Measurements from ENCODE around the gene SHFL. TPM values are rescaled to one million over a fixed set of nuclear protein-coding genes. Genes with fewer than 3 reads are reported as not detected.

The SHFL gene
- total RNA-seq, 1 donor from 2014 or later: 5.0 TPM

GRCh38 chr19:10111405-10111811, 25.3 kb downstream of the SHFL start, which contains the start of gene P2RY11:
Gene P2RY11, plus strand, starts transcription at chr19:10111693. Its CDS starts 29 bp downstream, at chr19:10111722.
- TF ChIP-seq, protein P1, sequence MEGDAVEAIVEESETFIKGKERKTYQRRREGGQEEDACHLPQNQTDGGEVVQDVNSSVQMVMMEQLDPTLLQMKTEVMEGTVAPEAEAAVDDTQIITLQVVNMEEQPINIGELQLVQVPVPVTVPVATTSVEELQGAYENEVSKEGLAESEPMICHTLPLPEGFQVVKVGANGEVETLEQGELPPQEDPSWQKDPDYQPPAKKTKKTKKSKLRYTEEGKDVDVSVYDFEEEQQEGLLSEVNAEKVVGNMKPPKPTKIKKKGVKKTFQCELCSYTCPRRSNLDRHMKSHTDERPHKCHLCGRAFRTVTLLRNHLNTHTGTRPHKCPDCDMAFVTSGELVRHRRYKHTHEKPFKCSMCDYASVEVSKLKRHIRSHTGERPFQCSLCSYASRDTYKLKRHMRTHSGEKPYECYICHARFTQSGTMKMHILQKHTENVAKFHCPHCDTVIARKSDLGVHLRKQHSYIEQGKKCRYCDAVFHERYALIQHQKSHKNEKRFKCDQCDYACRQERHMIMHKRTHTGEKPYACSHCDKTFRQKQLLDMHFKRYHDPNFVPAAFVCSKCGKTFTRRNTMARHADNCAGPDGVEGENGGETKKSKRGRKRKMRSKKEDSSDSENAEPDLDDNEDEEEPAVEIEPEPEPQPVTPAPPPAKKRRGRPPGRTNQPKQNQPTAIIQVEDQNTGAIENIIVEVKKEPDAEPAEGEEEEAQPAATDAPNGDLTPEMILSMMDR (IDR thresholded peaks at IDR 0.05; ENCODE audit: insufficient read depth, low read length, severe bottlenecking): no peak
- Histone ChIP-seq H3K27me3 (ENCODE audit: control insufficient read depth, insufficient read depth, low read length) (no peaks in the 10 kb centered on the region), H3K4me3 (ENCODE audit: low read depth, low read length) (no peak within 1 kb of the TSS), H3K36me3 (ENCODE audit: control insufficient read depth, insufficient read depth, low read length) (peaks cover 49% of the 10 kb centered on the region)
- no peak for FAIRE-seq
- DNase-seq (ENCODE audit: low read depth): no peak

DNA sequence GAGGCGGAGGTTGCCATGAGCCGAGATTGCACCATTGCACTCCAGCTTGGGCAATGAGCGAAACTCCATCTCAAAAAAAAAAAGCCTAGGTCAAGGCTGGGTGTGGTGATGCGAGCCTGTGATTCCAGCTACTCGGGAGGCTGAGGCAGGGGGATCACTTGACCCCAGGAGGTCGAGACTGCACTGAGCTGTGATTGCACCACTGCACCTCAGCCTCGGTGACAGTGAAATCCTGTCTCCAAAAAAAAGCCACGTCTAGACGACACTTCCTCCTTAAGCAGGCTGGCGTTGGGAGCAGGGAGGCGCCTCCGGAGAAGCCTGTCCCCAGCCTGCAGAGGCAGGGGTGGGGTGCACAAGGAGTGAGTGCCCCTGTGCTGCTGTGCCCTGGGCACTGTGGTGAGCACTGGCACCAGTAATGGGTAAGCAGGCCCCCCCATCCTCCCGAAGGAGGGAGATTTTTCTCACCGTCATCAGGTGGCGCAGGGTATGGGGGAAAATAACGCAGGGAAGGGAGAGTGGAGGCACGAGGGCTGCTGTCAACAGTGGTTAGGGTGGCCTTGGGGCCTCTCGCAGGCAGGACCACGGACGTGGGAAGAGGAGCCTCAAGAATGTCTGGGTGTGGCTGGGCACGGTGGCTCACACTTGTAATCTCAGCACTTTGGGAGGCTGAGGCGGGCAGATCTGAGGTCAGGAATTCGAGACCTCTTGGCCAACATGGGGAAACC, 26.1 kb downstream of the SHFL start:
- DNase-seq (ENCODE audit: low read depth) (no peak), FAIRE-seq (no peak)
- peaks cover 54% of the 10 kb centered on the region for H3K36me3 ChIP-seq (ENCODE audit: control insufficient read depth, insufficient read depth, low read length)
- H3K27me3 ChIP-seq (ENCODE audit: control insufficient read depth, insufficient read depth, low read length): no peaks in the 10 kb centered on the region
- H3K4me3 ChIP-seq (ENCODE audit: low read depth, low read length): no peak overlapping the region
- TF ChIP-seq, protein P1 (IDR thresholded peaks at IDR 0.05; ENCODE audit: insufficient read depth, low read length, severe bottlenecking): no peak

DNA sequence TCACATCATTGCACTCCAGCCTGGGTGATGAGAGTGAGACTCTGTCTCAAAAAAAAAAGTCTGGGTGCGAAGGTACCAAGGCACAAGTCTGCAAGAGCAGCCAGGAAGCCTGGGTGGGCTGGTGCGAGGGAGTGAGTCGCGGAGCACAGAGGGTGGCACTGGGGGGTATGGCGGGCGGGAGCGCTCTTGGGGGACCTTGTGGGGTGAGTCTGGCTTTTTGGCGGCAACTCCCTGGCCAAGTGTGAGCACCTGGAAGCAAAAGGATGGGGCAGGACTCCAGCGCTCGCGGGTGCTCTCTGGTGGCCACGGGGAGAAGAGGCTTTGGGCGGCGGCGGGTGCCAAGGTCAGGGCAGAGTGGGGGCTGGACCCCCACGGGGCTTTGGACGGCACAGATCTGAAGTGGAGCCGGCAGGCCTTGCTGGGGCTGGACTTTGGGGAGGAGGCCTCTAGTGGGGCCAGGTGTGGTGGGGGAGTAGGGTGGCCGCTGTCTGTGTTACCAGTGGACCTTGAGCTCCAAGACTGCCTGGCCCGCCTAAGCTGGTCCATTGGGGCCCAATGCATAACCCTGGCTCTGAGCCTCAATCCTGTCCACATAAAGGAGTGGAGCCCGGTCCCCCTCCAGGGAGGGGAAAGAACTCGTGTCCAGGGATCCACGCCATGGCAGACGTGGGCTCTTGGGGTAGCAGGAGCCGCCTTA, 26.9 kb downstream of the SHFL start:
- Histone ChIP-seq H3K27me3 (ENCODE audit: control insufficient read depth, insufficient read depth, low read length) (no peaks in the 10 kb centered on the region), H3K36me3 (ENCODE audit: control insufficient read depth, insufficient read depth, low read length) (peaks cover 48% of the 10 kb centered on the region), H3K4me3 (ENCODE audit: low read depth, low read length) (no peak overlapping the region)
- DNase-seq (ENCODE audit: low read depth): peak; percentile 35
- FAIRE-seq: no peak
- TF ChIP-seq, protein P1 (IDR thresholded peaks at IDR 0.05; ENCODE audit: insufficient read depth, low read length, severe bottlenecking): peak; percentile 85

- DNase-seq (ENCODE audit: low read depth): no peak
- no peak for FAIRE-seq
- no peak overlapping the region for H3K4me3 ChIP-seq (ENCODE audit: low read depth, low read length)
- H3K27me3 ChIP-seq (ENCODE audit: control insufficient read depth, insufficient read depth, low read length): no peaks in the 10 kb centered on the region
- peaks cover 48% of the 10 kb centered on the region for H3K36me3 ChIP-seq (ENCODE audit: control insufficient read depth, insufficient read depth, low read length)
- TF ChIP-seq, protein P1 (IDR thresholded peaks at IDR 0.05; ENCODE audit: insufficient read depth, low read length, severe bottlenecking): no peak
Observed at GRCh38 chr19:10113592-10113963, 27.5 kb downstream of the SHFL start.

DNA sequence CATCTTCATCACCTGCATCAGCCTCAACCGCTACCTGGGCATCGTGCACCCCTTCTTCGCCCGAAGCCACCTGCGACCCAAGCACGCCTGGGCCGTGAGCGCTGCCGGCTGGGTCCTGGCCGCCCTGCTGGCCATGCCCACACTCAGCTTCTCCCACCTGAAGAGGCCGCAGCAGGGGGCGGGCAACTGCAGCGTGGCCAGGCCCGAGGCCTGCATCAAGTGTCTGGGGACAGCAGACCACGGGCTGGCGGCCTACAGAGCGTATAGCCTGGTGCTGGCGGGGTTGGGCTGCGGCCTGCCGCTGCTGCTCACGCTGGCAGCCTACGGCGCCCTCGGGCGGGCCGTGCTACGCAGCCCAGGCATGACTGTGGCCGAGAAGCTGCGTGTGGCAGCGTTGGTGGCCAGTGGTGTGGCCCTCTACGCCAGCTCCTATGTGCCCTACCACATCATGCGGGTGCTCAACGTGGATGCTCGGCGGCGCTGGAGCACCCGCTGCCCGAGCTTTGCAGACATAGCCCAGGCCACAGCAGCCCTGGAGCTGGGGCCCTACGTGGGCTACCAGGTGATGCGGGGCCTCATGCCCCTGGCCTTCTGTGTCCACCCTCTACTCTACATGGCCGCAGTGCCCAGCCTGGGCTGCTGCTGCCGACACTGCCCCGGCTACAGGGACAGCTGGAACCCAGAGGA, 28.0 kb downstream of the SHFL start:
- Histone ChIP-seq H3K36me3 (ENCODE audit: control insufficient read depth, insufficient read depth, low read length) (peaks cover 47% of the 10 kb centered on the region), H3K4me3 (ENCODE audit: low read depth, low read length) (no peak overlapping the region), H3K27me3 (ENCODE audit: control insufficient read depth, insufficient read depth, low read length) (no peaks in the 10 kb centered on the region)
- DNase-seq (ENCODE audit: low read depth) (no peak), FAIRE-seq (no peak)
- TF ChIP-seq, protein P1 (IDR thresholded peaks at IDR 0.05; ENCODE audit: insufficient read depth, low read length, severe bottlenecking): no peak
